EL (cell line): ENCODE results near the gene COL4A1.

Source experiments
- DNase-seq: peaks from one replicate; pipeline ENCODE4 v3.0.0-alpha.2; 2016

Gene COL4A1

GRCh38 chr13:110308656-110309359 lies 1.9 kb upstream of the COL4A1 start:
- no peak for DNase-seq

GRCh38 chr13:110307767-110308655 lies 1.1 kb upstream of the COL4A1 start:
- DNase-seq, result peak; percentile 69

- DNase-seq, result peak; percentile 58
Observed at GRCh38 chr13:110306340-110306959, 507 bp downstream of the COL4A1 start.

- peak; percentile 49 for DNase-seq
Observed at GRCh38 chr13:110305949-110306339, 1.0 kb downstream of the COL4A1 start.

- no peak for DNase-seq
Observed at GRCh38 chr13:110305544-110305943, 1.4 kb downstream of the COL4A1 start.

GRCh38 chr13:110305001-110305400 lies 2.0 kb downstream of the COL4A1 start:
- no peak for DNase-seq

- DNase-seq, result peak; percentile 77
Observed at GRCh38 chr13:110304256-110304655, 2.7 kb downstream of the COL4A1 start.

- no peak for DNase-seq
Observed at GRCh38 chr13:110303644-110304043, 3.3 kb downstream of the COL4A1 start.

- no peak for DNase-seq
Observed at GRCh38 chr13:110302997-110303396, 4.0 kb downstream of the COL4A1 start.

- DNase-seq, result peak; percentile 95
Observed at GRCh38 chr13:110301606-110302553, 5.1 kb downstream of the COL4A1 start.

- no peak for DNase-seq
Observed at GRCh38 chr13:110301083-110301482, 5.9 kb downstream of the COL4A1 start.

- no peak for DNase-seq
Observed at GRCh38 chr13:110300090-110300815, 6.7 kb downstream of the COL4A1 start.

- no peak for DNase-seq
Observed at GRCh38 chr13:110299283-110299840, 7.6 kb downstream of the COL4A1 start.

- no peak for DNase-seq
Observed at GRCh38 chr13:110298505-110299282, 8.3 kb downstream of the COL4A1 start.

GRCh38 chr13:110297766-110298504 lies 9.0 kb downstream of the COL4A1 start:
- no peak for DNase-seq

GRCh38 chr13:110297011-110297410 lies 9.9 kb downstream of the COL4A1 start:
- no peak for DNase-seq

- DNase-seq, result no peak
Observed at GRCh38 chr13:110294622-110295021, 12.3 kb downstream of the COL4A1 start.

- no peak for DNase-seq
Observed at GRCh38 chr13:110294146-110294545, 12.8 kb downstream of the COL4A1 start.

GRCh38 chr13:110293649-110294048 lies 13.3 kb downstream of the COL4A1 start:
- DNase-seq, result no peak

- DNase-seq, result no peak
Observed at GRCh38 chr13:110293037-110293436, 13.9 kb downstream of the COL4A1 start.
